ENCODE results near the gene ARAP1.

Gene ARAP1

GRCh38 chr11:72722050-72722748 lies 30.0 kb downstream of the ARAP1 start:
- DNase-seq: peak; percentile 79 to 95 (median 90)

DNA sequence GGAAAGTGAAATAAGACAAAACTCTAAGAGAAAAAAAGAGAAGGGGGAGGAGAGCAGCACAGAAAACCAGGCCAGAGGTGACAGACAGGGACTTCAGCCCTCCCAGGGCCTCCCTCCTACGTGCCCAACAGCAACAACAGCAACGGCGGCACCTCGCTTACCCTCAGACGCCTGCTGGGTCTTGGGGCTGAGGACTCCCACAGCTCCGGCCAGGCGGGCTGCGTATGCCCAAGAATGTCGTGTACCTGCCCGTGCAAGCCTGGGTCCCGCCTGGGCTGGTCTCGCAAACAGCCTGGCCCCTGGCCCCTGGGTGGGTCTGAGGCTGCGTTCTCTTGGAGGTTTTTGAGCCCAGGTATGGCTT lies 30.5 kb downstream of the ARAP1 start:
- peak in 4 of 6 experiments; percentile 21 to 55 (median 50) for DNase-seq

DNA sequence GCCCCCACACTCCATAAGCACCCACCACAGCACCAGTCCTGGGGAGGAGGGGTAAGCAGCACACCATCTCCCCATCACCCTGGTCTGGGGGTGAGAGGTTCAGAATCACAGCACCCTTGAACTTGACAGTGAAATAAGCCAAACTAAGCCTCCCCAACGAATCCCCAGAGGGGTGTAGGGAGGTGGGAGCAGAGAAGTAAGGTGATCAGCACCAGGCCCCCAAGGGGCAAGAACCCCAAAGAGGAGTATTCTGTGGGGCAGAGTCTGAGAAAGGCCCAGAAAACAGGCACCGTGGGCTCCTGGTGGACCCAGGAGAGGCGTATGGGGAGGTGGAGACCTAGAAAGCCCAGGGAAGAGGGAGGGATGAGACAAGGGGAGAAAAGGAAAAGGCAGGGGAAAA lies 30.9 kb downstream of the ARAP1 start:
- no peak for DNase-seq

- DNase-seq: no peak
Observed at GRCh38 chr11:72720784-72721183, 31.4 kb downstream of the ARAP1 start.

- DNase-seq: no peak
Observed at GRCh38 chr11:72720047-72720446, 32.2 kb downstream of the ARAP1 start.

GRCh38 chr11:72719551-72719950 lies 32.7 kb downstream of the ARAP1 start:
- no peak for DNase-seq

DNA sequence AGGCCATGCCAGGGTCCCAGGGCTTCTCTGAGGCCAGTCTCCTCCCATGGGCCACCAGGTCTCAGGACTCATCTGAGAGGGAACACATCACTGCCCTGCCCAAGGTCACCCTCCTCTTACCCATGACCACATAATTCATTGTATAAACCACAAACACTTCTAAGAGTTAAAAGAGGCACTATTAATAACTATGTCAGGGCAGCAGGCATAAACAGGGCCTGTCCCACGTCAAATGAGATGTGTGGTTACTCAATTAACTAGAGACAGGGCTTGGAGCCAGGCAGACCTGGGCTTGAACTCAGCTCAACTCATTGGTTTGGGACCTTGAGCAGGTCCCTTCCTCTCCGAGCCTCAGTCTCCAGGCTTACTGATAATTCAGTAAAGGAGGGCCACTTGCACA lies 33.1 kb downstream of the ARAP1 start:
- DNase-seq: no peak

DNA sequence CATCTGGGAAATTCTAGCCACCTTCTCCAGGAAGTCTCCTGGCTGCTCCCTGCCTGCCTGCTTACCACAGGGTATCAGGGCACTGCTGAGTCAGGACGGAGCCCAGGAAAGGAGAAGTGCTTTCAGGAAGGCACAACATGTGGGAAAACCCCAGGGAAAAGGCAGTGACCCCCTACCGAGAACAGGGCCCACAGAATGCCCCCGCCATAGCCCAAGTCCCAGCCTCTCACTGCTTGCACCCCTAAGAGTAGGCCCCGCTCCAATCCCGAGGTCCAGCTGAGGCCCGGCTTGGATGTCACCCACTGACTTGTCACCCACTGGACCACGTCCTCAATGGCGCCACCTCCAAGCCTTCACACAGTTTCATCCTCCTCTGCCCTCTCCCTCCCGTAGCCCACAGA lies 34.1 kb downstream of the ARAP1 start:
- no peak for DNase-seq

- DNase-seq: no peak
Observed at GRCh38 chr11:72716788-72717435, 35.3 kb downstream of the ARAP1 start.

- no peak for DNase-seq
Observed at GRCh38 chr11:72716290-72716689, 35.9 kb downstream of the ARAP1 start.

- DNase-seq: no peak
Observed at GRCh38 chr11:72712841-72713240, 39.4 kb downstream of the ARAP1 start.

DNA sequence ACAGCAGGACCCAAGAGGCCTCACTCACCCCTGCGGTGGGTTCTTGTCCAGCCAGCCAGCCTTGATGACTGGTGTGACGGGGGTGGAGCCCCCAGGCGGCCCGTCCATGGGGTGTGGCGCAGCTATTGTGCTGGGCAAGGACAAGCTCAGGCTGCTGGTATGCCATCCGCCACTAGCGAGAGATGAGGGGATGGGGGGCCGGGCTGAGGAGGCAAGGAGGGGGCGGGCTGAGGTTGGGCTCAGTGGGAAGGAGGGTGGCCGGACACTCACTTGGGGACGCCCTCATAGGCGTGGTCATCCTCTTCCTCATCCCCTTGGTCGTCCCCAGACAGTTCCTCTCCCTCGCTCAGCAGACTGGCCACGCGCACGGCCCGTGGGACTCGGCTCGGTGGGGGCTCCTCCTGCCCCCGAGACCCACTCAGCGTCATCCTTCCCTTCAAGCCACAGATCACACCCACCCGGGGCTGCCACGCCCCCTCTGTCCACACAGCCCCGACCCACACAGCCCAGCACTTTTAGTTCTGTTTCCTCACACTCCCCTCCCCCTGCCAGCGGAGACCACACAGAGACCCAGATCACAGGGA lies 39.9 kb downstream of the ARAP1 start:
- no peak for DNase-seq

DNA sequence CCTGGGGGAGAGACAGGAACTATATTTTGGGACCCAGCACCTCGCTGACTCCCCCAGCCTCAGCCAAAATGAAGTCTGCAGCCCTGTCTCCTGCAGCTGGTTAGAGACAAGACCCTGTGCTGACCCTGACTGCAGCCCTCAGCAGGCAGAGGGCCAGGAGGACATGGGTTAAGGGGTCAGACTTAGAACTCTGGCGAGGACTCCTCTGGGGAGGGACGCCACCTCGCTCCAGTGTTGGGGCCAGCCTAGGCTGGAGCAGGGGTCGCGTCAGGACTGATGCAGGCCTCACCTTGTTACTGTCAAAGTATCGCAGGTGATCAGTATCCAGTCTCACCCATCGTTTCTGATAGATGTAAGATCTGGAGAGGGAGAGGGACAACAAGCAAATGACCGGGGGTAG lies 41.1 kb downstream of the ARAP1 start:
- DNase-seq: no peak

- no peak for DNase-seq
Observed at GRCh38 chr11:72710278-72710677, 41.9 kb downstream of the ARAP1 start.

- DNase-seq: no peak
Observed at GRCh38 chr11:72709478-72710238, 42.5 kb downstream of the ARAP1 start.

DNA sequence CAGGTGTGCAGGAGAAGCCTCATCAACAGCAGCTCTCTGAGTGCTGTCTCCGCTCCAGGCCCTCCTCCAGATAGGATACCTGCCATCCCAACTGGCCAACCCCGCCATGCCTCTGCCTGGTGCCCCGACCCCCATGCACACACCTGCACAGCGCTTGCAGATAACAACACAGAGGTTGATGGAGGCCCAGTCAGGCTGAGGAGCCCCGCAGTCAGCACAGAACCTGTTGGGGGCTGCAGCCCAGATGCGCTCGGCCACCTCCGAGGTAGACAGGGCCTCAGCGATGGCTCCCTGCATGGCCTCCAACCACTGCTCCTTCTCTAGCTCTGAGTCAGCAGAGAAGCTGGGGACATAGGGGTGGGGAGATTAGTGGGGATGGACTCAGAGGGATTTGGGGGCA lies 45.2 kb downstream of the ARAP1 start:
- DNase-seq: no peak

- DNase-seq: no peak
Observed at GRCh38 chr11:72706579-72706978, 45.6 kb downstream of the ARAP1 start.

GRCh38 chr11:72705442-72706365 lies 46.5 kb downstream of the ARAP1 start:
- DNase-seq: no peak

DNA sequence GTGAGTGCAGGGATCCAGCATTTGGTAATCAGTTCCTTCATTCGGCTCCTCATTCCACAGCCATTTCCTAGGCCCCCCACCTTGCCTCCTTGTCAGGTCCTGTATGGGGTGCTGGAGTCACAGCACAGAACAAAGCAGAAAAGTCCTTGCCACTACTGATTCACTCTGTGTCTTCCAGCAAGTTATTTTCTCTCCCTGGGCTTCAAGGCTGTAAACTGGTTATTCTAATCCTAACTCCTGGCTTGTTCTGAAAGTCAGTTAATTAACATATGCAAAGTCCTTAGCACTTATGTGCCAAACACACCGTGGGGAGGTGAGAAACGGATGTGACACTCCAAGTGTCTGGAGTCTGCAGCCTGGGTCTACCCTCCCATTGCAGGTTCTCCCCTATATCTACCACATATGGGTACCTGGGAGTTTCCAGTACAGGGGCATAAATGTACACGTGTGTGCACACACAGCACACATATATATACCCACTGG lies 47.4 kb downstream of the ARAP1 start:
- no peak for DNase-seq

- no peak for DNase-seq
Observed at GRCh38 chr11:72704028-72704782, 48.0 kb downstream of the ARAP1 start.

DNA sequence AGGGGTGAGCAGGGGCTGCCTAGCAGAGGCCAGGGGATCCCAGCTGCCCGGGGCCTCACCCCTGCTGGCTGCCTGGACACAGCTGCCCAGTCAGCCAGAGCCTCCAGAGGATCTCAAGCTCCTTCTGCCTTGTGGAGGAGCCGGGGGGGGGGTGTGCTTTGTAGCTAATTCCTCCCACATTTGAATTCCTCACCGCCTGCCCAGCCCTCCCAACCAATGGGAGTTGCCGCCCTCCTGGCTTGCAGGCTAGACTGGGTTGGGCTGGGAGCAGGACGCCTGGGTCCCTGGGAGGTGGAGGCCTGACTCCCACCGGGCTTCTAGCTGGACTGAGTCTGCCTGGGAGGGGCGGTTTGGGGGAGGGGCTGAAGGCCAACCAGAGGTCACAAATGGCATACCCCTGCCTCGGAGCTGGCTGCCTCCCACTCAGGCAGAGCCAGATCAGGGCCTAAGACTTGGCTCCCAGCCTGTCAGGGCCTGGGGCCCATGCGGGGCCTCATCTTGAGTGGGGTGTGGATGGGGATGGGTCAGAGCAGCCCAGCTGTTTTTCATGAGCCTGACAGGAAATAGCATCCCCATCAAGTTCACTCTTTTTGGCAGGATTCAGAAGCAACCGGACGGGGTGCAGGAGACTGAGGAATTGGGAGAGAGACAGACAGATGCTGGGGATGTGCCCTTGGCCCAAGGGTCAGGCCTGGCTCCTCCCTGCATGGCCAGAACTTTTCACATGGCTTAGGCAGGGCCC lies 48.8 kb downstream of the ARAP1 start:
- DNase-seq: no peak
